ENCODE measurements around the gene SLC29A2.

Gene SLC29A2, protein sequence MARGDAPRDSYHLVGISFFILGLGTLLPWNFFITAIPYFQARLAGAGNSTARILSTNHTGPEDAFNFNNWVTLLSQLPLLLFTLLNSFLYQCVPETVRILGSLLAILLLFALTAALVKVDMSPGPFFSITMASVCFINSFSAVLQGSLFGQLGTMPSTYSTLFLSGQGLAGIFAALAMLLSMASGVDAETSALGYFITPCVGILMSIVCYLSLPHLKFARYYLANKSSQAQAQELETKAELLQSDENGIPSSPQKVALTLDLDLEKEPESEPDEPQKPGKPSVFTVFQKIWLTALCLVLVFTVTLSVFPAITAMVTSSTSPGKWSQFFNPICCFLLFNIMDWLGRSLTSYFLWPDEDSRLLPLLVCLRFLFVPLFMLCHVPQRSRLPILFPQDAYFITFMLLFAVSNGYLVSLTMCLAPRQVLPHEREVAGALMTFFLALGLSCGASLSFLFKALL

DNA sequence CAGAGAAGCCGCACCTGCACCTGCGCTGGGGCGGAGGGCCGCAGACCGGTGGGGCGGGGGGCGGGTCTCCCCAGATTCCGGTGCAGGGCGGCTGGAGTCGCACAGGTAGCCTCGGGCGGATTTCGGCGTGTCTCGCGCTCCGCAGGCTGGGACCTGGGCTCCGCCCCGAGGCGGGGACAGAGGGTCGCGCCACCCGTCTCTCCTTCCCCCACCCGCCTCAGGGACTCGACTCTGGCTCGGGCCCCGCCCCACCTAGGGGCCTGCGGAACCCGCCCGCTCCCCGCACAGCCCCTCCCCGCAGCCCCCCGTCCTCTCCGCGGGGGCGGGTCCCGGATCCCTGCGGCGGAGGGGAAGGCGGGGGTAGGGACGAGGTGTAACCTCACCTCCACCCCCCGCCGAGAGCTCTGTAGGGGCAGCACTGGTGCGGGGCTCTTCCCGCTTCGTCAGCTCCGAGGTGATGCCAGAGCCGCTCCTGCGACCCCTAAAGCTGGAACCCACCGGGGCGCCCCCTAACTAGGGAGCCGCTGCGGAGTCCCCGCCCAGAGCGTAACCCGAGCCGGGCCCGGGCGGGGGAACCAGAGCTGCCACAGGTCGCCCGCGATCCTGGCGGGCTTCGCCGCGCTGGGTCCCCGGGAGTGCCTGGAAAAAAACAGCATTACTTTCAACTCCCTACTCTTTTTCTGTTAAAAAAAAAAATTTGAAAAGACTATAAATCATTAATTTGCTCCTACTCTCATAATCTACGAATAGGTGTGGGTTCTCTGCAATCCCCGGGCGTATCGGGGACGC, at the start of gene SLC29A2:
TSS of gene SLC29A2 (minus strand) at position 134 of the 789 bp plus-strand sequence. CDS start 169 bp downstream, outside the sequence.
- DNase-seq, result peak; percentile 76
- in situ Hi-C loops (cut with HindIII; ENCODE audit: low pct_ligation_motif_present, low pct_unique_long_range_greater_than_20kb, low sequenced_read_pairs), result no loop called here

DNA sequence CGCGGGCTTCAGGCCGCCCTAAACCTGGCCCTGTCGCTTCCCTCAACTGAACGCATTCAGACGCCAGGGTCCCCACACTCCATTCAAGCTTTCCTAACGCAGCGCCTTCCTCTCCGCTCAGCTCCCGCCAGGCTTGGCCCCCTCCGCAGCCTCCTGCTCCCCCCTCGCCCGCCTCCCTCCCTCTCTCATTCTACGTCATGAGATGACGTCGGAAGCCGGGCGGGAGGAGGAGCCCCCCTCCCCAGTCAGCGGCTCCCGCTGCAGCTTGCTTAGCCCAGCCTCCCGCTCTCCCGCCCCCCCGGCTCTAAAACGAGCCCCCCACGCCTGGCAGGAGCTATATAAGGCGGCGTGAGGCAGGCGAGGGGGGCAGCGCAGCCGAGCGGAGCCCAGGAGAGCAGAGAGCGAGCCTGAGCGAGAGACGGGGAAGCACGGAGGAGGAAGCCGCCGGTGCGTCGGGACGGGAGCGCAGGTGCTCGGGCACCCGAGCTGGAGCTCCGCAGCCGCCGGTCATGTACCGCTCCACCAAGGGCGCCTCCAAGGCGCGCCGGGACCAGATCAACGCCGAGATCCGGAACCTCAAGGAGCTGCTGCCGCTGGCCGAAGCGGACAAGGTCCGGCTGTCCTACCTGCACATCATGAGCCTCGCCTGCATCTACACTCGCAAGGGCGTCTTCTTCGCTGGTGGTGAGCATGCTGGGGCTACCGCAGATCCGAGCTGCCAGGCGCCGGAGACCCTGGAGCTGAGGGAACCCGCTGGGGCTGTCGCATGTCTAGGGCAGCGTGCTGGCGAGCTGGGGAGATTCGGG, 49.3 kb upstream of the SLC29A2 start, which contains the start of gene NPAS4:
TSS of gene NPAS4 (plus strand) at position 365 of the 806 bp plus-strand sequence. CDS start at position 510, 145 bp downstream.
- in situ Hi-C loops (cut with HindIII; ENCODE audit: low pct_ligation_motif_present, low pct_unique_long_range_greater_than_20kb, low sequenced_read_pairs), result loop anchor here (25.0 kb wide), 1 partner anchor 266 kb away; the partner anchor contains the start of gene RBM4B
- no peak for DNase-seq

- in situ Hi-C loops (cut with HindIII; ENCODE audit: low pct_ligation_motif_present, low pct_unique_long_range_greater_than_20kb, low sequenced_read_pairs), result loop anchor here (25.0 kb wide), 1 partner anchor 267 kb away; the partner anchor contains the start of gene RBM4B
- DNase-seq, result no peak
Observed at GRCh38 chr11:66419825-66420224, 48.3 kb upstream of the SLC29A2 start.

- in situ Hi-C loops (cut with HindIII; ENCODE audit: low pct_ligation_motif_present, low pct_unique_long_range_greater_than_20kb, low sequenced_read_pairs), result loop anchor here (25.0 kb wide), 1 partner anchor 268 kb away; the partner anchor contains the start of gene RBM4B
- DNase-seq, result no peak
Observed at GRCh38 chr11:66418986-66419308, 47.4 kb upstream of the SLC29A2 start.

DNA sequence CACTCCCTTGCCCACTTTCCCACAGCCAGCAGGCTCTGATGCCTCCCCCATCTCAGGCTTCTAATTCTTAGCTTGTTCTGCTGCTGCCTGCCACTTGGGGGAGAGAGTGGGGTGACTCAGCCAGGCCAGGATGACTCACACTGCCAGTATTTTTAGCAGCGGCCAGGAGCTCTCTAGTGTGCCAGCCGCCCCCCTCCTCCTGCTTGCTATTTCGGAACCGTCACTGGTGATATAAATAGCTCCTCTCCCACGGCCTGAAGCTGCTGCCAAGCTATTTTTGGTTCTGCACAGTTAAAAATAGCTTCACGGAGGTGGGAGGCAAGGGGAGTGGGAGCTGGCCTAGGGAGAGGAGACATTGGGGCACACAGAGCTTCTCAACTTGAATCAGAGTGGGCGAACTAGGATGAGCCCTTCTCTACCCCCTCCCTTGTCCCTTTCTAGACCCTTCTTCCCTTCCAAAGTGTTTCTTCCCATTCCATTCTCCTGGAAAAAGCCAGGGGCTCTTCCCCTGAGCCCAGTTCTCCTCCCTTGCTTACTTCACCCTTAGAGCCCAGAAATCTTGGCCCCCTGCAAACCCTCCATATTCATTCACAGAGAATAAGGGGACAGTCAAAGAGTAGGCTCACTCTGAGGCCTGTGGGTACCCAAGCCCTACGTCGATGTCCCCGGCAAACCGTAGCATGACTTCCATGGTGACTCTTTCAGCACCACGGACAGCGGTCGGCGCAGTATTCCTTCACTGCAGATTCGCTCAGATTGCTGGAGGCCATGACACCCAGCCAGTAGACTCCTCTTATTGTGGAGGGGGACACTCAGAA, 46.8 kb upstream of the SLC29A2 start:
- peak; percentile 85 for DNase-seq
- in situ Hi-C loops (cut with HindIII; ENCODE audit: low pct_ligation_motif_present, low pct_unique_long_range_greater_than_20kb, low sequenced_read_pairs), result loop anchor here (25.0 kb wide), 1 partner anchor 269 kb away; the partner anchor contains the start of gene RBM4B

DNA sequence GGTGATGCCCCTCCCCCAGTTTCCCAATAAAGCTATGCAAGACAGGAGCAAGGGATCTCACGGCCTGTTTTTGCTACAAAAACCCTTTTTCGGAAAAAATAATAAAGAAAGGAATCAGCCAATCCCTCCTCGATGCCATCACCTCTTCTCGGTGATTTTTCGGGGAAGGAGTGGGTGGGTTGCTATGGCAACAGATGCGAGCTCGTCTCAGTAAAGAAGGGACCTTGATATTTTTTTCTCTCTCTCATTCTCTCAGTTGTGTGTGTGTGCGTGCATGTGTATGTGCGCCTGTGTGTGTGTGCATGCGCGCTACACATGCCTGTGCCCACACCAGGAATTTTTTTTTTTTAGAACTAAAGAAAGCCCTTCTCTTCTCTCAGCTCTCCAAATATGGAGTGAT, 45.4 kb upstream of the SLC29A2 start:
- in situ Hi-C loops (cut with HindIII; ENCODE audit: low pct_ligation_motif_present, low pct_unique_long_range_greater_than_20kb, low sequenced_read_pairs), result loop anchor here (25.0 kb wide), 1 partner anchor 270 kb away; the partner anchor contains the start of gene RBM4B
- no peak for DNase-seq

DNA sequence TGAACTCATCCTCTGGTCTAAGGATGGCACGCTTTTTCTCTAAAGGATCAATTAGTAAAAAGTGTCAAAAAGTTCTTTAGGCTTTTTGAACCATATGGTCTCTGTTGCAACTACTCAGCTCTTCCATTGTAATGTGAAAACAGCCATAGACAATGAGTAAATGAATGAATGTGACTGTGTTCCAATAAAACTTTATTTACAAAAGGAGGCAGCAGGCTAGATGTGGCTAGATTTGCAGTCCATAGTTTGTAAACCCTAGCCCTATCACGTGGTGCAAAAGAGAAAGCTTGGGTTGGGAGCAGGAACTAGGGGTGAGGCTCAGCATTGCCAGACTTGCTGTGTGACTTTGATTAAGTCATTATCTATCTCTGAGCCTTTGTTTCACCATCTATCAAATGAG, 43.9 kb upstream of the SLC29A2 start:
- in situ Hi-C loops (cut with HindIII; ENCODE audit: low pct_ligation_motif_present, low pct_unique_long_range_greater_than_20kb, low sequenced_read_pairs), result loop anchor here (25.0 kb wide), 1 partner anchor 272 kb away; the partner anchor contains the start of gene RBM4B
- DNase-seq, result no peak

DNA sequence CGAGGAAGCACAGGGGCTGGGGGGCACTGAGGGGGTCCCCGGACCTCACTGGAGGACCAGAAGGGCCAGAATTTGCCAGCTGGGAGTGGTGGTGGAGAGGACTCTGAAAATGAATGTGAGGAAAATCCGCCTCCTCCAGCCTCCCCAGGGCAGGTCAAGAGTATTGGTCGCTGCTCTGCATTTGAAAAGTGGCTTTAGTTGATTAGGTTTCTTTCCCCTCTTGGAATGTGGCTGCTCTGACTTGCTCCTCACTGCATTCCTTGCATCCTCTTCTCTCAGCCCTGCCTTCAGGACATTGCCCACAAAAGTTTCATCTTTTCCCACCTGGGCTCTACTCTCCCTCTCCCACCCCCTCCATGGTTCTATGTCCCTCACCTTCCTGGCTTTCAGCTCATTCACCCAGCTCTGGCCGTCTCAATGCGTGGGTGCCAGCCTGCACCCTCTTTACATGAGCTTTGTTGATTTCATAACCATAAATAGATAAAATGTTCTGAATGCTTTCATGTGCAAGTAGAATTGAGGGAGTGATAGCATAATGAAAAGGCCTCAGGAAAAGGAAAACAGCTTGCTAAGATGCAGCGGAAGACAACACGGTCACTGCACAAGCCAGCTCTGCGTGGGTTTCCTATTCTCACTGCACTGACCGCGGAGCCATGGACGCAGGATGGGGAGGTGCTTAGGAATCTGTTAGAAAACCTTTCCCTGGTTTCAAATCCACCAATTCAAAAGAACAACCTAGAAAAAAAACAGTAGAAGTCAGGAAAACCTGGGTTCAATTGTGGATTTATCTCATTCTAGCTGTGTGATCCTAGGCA, 42.8 kb upstream of the SLC29A2 start:
- DNase-seq, result no peak
- in situ Hi-C loops (cut with HindIII; ENCODE audit: low pct_ligation_motif_present, low pct_unique_long_range_greater_than_20kb, low sequenced_read_pairs), result loop anchor here (25.0 kb wide), 1 partner anchor 273 kb away; the partner anchor contains the start of gene RBM4B

GRCh38 chr11:66413167-66413566, 41.6 kb upstream of the SLC29A2 start:
- in situ Hi-C loops (cut with HindIII; ENCODE audit: low pct_ligation_motif_present, low pct_unique_long_range_greater_than_20kb, low sequenced_read_pairs), result loop anchor here (25.0 kb wide), 1 partner anchor 274 kb away; the partner anchor contains the start of gene RBM4B
- no peak for DNase-seq

- DNase-seq, result no peak
- in situ Hi-C loops (cut with HindIII; ENCODE audit: low pct_ligation_motif_present, low pct_unique_long_range_greater_than_20kb, low sequenced_read_pairs), result loop anchor here (25.0 kb wide), 1 partner anchor 275 kb away; the partner anchor contains the start of gene RBM4B
Observed at GRCh38 chr11:66412110-66412509, 40.5 kb upstream of the SLC29A2 start.

- DNase-seq, result no peak
- in situ Hi-C loops (cut with HindIII; ENCODE audit: low pct_ligation_motif_present, low pct_unique_long_range_greater_than_20kb, low sequenced_read_pairs), result loop anchor here (25.0 kb wide), 1 partner anchor 276 kb away; the partner anchor contains the start of gene RBM4B
Observed at GRCh38 chr11:66411323-66411722, 39.8 kb upstream of the SLC29A2 start.

- DNase-seq, result no peak
- in situ Hi-C loops (cut with HindIII; ENCODE audit: low pct_ligation_motif_present, low pct_unique_long_range_greater_than_20kb, low sequenced_read_pairs), result loop anchor here (25.0 kb wide), 1 partner anchor 277 kb away; the partner anchor contains the start of gene RBM4B
Observed at GRCh38 chr11:66410191-66410590, 38.6 kb upstream of the SLC29A2 start.

- DNase-seq, result no peak
- in situ Hi-C loops (cut with HindIII; ENCODE audit: low pct_ligation_motif_present, low pct_unique_long_range_greater_than_20kb, low sequenced_read_pairs), result loop anchor here (25.0 kb wide), 1 partner anchor 278 kb away; the partner anchor contains the start of gene RBM4B
Observed at GRCh38 chr11:66409226-66409625, 37.7 kb upstream of the SLC29A2 start.

- in situ Hi-C loops (cut with HindIII; ENCODE audit: low pct_ligation_motif_present, low pct_unique_long_range_greater_than_20kb, low sequenced_read_pairs), result loop anchor here (25.0 kb wide), 1 partner anchor 279 kb away; the partner anchor contains the start of gene RBM4B
- DNase-seq, result peak; percentile 73
Observed at GRCh38 chr11:66408488-66409214, 37.1 kb upstream of the SLC29A2 start.

GRCh38 chr11:66407651-66408050, 36.1 kb upstream of the SLC29A2 start:
- no peak for DNase-seq
- in situ Hi-C loops (cut with HindIII; ENCODE audit: low pct_ligation_motif_present, low pct_unique_long_range_greater_than_20kb, low sequenced_read_pairs), result loop anchor here (25.0 kb wide), 1 partner anchor 280 kb away; the partner anchor contains the start of gene RBM4B
